ENCODE measurements around the gene GREM2. TPM values are rescaled to one million over a fixed set of nuclear protein-coding genes. Genes with fewer than 3 reads are reported as not detected.

Gene GREM2
- total and polyA plus RNA-seq, 10 of the 15 experiments (the other 5 are each of a cell fraction or from before 2014, with no cell fraction given): not detected

GRCh38 chr1:240506176-240506575 lies 105.8 kb downstream of the GREM2 start (continued):
- TF ChIP-seq E2F4 (IDR thresholded peaks at IDR 0.05; ENCODE audit: low read depth, low read length) (no peak), STAT1 (conservative IDR thresholded peaks at IDR 0.05) (no peak), SP1 (IDR thresholded peaks at IDR 0.05; ENCODE audit: low read depth, low read length) (no peak)

GRCh38 chr1:240503558-240503957 lies 108.4 kb downstream of the GREM2 start:
- H3K4me1 ChIP-seq (ENCODE audit: control insufficient read depth, insufficient read depth, low read length): no peaks in the 10 kb centered on the region
- no peak for DNase-seq (ENCODE audit: low read depth, low spot score)
- H4K20me1 ChIP-seq (ENCODE audit: control insufficient read depth, insufficient read depth): no peaks in the 10 kb centered on the region
- H3K4me2 ChIP-seq (ENCODE audit: control insufficient read depth, insufficient read depth): no peak overlapping the region
- no peaks in the 10 kb centered on the region for H3K9me3 ChIP-seq (replicated peaks; ENCODE audit: control insufficient read depth, insufficient read depth, low read length)
- in situ Hi-C loops (cut with MboI) (no loop called here), intact Hi-C loops (cut with micrococcal nuclease; ENCODE audit: unreplicated experiment) (no loop called here)
- 0% methylated on average over 1 of the region's 1 CpG for WGBS (ENCODE audit: insufficient coverage, insufficient replicate concordance, low lambda C conversion rate, missing lambda C conversion rate)
- RAD21 ChIA-PET (ENCODE audit: unreplicated experiment): no interaction called here
- no peak overlapping the region for H3K27ac ChIP-seq (ENCODE audit: control insufficient read depth, insufficient read depth)
- peak; percentile 63 for ATAC-seq
- no peak for FAIRE-seq
- H3K9ac ChIP-seq (ENCODE audit: control insufficient read depth, insufficient read depth, low read length): no peak overlapping the region
- H3K27me3 ChIP-seq (replicated peaks in 1 of 2; ENCODE audit: control insufficient read depth in 2 of 2, insufficient read depth in 2 of 2, low read length in 1 of 2): no peaks in the 10 kb centered on the region
- no TSS peak for BruUV-seq (replicated peaks)
- no peak overlapping the region for H2AFZ ChIP-seq (ENCODE audit: control insufficient read depth, low read depth, low read length)
- TF ChIP-seq ZSCAN29 (IDR thresholded peaks at IDR 0.05) (no peak), CBX3 (IDR thresholded peaks at IDR 0.05; ENCODE audit: borderline replicate concordance, low read depth) (no peak), SIX5 (IDR thresholded peaks at IDR 0.05; ENCODE audit: low read depth, low read length, severe bottlenecking) (no peak), YY1 (IDR thresholded peaks at IDR 0.05; ENCODE audit: low read depth, low read length) (no peak), SMAD1 (IDR thresholded peaks at IDR 0.05; ENCODE audit: low read depth, partially characterized antibody) (no peak), NFIC (IDR thresholded peaks at IDR 0.05; ENCODE audit: low read depth, low read length) (no peak), MEF2B (IDR thresholded peaks at IDR 0.05; ENCODE audit: partially characterized antibody, poor library complexity, severe bottlenecking) (no peak), PAX5 (IDR thresholded peaks at IDR 0.05; ENCODE audit: borderline replicate concordance, low read depth, low read length) (no peak), RBBP5 (conservative IDR thresholded peaks at IDR 0.05) (no peak), NFYB (IDR thresholded peaks at IDR 0.05; ENCODE audit: insufficient read depth, low read depth, low read length) (no peak), MTA2 (IDR thresholded peaks at IDR 0.05; ENCODE audit: low read depth) (no peak), SMAD5 (IDR thresholded peaks at IDR 0.05; ENCODE audit: low read depth) (no peak), RAD51 (IDR thresholded peaks at IDR 0.05) (no peak), SPI1 (IDR thresholded peaks at IDR 0.05; ENCODE audit: borderline replicate concordance, insufficient read depth, low read depth, low read length) (no peak), JUND (IDR thresholded peaks at IDR 0.05; ENCODE audit: low read depth, low read length) (no peak), STAT3 (IDR thresholded peaks at IDR 0.05; ENCODE audit: low read depth, low read length) (no peak), TAF1 (IDR thresholded peaks at IDR 0.05; ENCODE audit: borderline replicate concordance, low read depth, low read length) (no peak)
- no peaks in the 10 kb centered on the region for H3K79me2 ChIP-seq (ENCODE audit: control insufficient read depth, insufficient read depth, low read length)
- CTCF ChIA-PET: no interaction called here
- no peak overlapping the region for H3K4me3 ChIP-seq
- POLR2A ChIA-PET: no interaction called here
- SMC1A ChIA-PET (ENCODE audit: uncharacterized antibody, unreplicated experiment): interaction anchor here (1.0 to 2.3 kb wide), 2 partner anchors 11 to 98 kb away, joined by 3 to 5 read pairs; no protein-coding TSS in a partner anchor
- H3K36me3 ChIP-seq (ENCODE audit: control insufficient read depth in 2 of 2, insufficient read depth in 2 of 2, low read length in 1 of 2): no peaks in the 10 kb centered on the region

All from GM12878 (cell line).